Ovary (tissue), 3 donors: ENCODE results near the gene TACC2.

Source experiments
- EP300 ChIP-seq: sonication (generic); formaldehyde crosslinking; IDR thresholded peaks from one replicate; pipeline ENCODE4 v1.6.1; 2017; ENCODE audit warnings: antibody characterized with exemption
- POLR2A ChIP-seq: fragments of 450-650 bp; IDR thresholded peaks from one replicate; pipeline ENCODE4 v1.6.1; 2017; ENCODE audit warnings: antibody characterized with exemption, mild to moderate bottlenecking, moderate library complexity
- TF ChIP-seq, protein P1 (sequence below), 3 donors: fragments of 450-650 bp in 2 of 3; fragments of 200-600 bp in 1 of 3; IDR thresholded peaks; one replicate each; pipeline versions ENCODE4 v1.5.1 to v1.8.0; 2016 to 2022; ENCODE audit warnings: antibody characterized with exemption in 3 of 3, mild to moderate bottlenecking in 1 of 3
- donor health status: DM: no; HTN: no; CAD: no.

DNA sequence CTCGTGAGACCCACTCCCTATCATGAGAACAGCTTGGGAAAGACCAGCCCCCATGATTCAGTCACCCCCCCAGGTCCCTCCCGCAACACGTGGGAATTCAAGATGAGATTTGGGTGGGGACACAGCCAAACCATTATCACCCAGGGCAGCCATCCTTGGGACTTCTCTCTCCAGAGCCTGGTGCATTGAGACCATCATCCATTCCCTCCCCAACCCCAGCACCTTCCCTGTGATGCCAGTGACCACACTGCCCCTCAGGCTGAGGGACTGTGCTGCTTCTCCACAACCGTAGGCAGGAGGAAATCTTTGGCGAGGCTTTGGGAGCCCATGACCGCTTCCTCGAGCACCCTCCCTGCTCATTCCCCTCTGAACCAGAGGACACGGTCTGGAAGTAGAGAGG is 64.4 kb downstream of the TACC2 start:
- TF ChIP-seq, protein P1, sequence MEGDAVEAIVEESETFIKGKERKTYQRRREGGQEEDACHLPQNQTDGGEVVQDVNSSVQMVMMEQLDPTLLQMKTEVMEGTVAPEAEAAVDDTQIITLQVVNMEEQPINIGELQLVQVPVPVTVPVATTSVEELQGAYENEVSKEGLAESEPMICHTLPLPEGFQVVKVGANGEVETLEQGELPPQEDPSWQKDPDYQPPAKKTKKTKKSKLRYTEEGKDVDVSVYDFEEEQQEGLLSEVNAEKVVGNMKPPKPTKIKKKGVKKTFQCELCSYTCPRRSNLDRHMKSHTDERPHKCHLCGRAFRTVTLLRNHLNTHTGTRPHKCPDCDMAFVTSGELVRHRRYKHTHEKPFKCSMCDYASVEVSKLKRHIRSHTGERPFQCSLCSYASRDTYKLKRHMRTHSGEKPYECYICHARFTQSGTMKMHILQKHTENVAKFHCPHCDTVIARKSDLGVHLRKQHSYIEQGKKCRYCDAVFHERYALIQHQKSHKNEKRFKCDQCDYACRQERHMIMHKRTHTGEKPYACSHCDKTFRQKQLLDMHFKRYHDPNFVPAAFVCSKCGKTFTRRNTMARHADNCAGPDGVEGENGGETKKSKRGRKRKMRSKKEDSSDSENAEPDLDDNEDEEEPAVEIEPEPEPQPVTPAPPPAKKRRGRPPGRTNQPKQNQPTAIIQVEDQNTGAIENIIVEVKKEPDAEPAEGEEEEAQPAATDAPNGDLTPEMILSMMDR (IDR thresholded peaks at IDR 0.05) = no peak
- no peak for TF ChIP-seq EP300
- no peak for TF ChIP-seq POLR2A
